Measurements from ENCODE around the gene MAS1L. TPM values are rescaled to one million over a fixed set of nuclear protein-coding genes. Genes with fewer than 3 reads are reported as not detected.

The MAS1L gene
- polyA plus RNA-seq, 2 of the 4 experiments (the other 2 are of a cell fraction): not detected

- TF ChIP-seq JUN (IDR thresholded peaks at IDR 0.05) (no peak), SMC3 (IDR thresholded peaks at IDR 0.05) (no peak), MAX (IDR thresholded peaks at IDR 0.05) (no peak), PHF8 (IDR thresholded peaks at IDR 0.05; ENCODE audit: borderline replicate concordance, low read depth) (no peak), EHMT2 (IDR thresholded peaks at IDR 0.05; ENCODE audit: low read depth) (no peak), ESRRA (IDR thresholded peaks at IDR 0.05; ENCODE audit: borderline replicate concordance, low read length) (no peak), CBX8 (IDR thresholded peaks at IDR 0.05) (no peak)
Observed at GRCh38 chr6:29529956-29530355, 42.2 kb upstream of the MAS1L start (continued).

- no CpG with 5 or more reads among the region's 2 CpGs for WGBS (ENCODE audit: missing lambda C conversion rate)
- ATAC-seq (no peak), FAIRE-seq (no peak), DNase-seq (ENCODE audit: low read depth in 1 of 2, low spot score in 1 of 2) (no peak)
- Histone ChIP-seq H3K27ac (no peak overlapping the region), H3K9me3 (no peaks in the 10 kb centered on the region), H3K4me1 (no peaks in the 10 kb centered on the region), H3K4me2 (no peak overlapping the region), H3K4me3 (no peak overlapping the region)
- TF ChIP-seq ZFP36 (IDR thresholded peaks at IDR 0.05; ENCODE audit: borderline replicate concordance, partially characterized antibody) (no peak), USF2 (IDR thresholded peaks at IDR 0.05) (no peak), KDM5A (IDR thresholded peaks at IDR 0.05) (no peak), RFX5 (IDR thresholded peaks at IDR 0.05) (no peak)
- ChIA-PET POLR2A (no interaction called here), CTCF (no interaction called here)
Observed at GRCh38 chr6:29528988-29529560, 41.3 kb upstream of the MAS1L start.

GRCh38 chr6:29528300-29528931 lies 40.7 kb upstream of the MAS1L start:
- no peak overlapping the region for H3K4me3 ChIP-seq
- no peak overlapping the region for H3K27ac ChIP-seq
- ChIA-PET CTCF (interaction anchor here (1.4 kb wide), 1 partner anchor 61 kb away, joined by 4 read pairs; no protein-coding TSS in a partner anchor), POLR2A (no interaction called here)
- H3K4me2 ChIP-seq: no peak overlapping the region
- ATAC-seq: no peak
- TF ChIP-seq POLR2AphosphoS2 (conservative IDR thresholded peaks at IDR 0.05; ENCODE audit: low read length): no peak
- no peak for TF ChIP-seq BHLHE40 (IDR thresholded peaks at IDR 0.05; ENCODE audit: low read depth, low read length)
- no peak for TF ChIP-seq MAFK (IDR thresholded peaks at IDR 0.05; ENCODE audit: partially characterized antibody)
- no peak for TF ChIP-seq HDAC2 (IDR thresholded peaks at IDR 0.05)
- TF ChIP-seq BCL3 (IDR thresholded peaks at IDR 0.05): no peak
- no peak for TF ChIP-seq EHF (CRISPR knock-in tag; IDR thresholded peaks at IDR 0.05)
- no peak for TF ChIP-seq FOXS1 (CRISPR knock-in tag; IDR thresholded peaks at IDR 0.05)
- no peak for TF ChIP-seq NFE2L2 (conservative IDR thresholded peaks at IDR 0.05; ENCODE audit: low read length)
- no peak for TF ChIP-seq NPAS2 (CRISPR knock-in tag; IDR thresholded peaks at IDR 0.05; ENCODE audit: borderline replicate concordance)
- TF ChIP-seq JUN (IDR thresholded peaks at IDR 0.05): no peak
- no peak for TF ChIP-seq JUNB (IDR thresholded peaks at IDR 0.05)
- no peak for TF ChIP-seq RARB (CRISPR knock-in tag; IDR thresholded peaks at IDR 0.05)
- TF ChIP-seq MAZ (IDR thresholded peaks at IDR 0.05; ENCODE audit: borderline replicate concordance, low read depth, low read length): no peak
- H3K9me3 ChIP-seq: no peaks in the 10 kb centered on the region
- H3K4me1 ChIP-seq: no peaks in the 10 kb centered on the region
- DNase-seq (ENCODE audit: low read depth in 1 of 2, low spot score in 1 of 2): no peak
- no peak for FAIRE-seq
- 37% methylated on average over 5 of the region's 5 CpGs for WGBS (ENCODE audit: missing lambda C conversion rate)

Measured in A549 (cell line).